Activated gamma-delta T cell treated with Interleukin-2 at 50 U/mL for 16 hours (primary cell): ENCODE measurements around the gene SLC44A2.

Source experiments
- DNase-seq: peaks from one replicate; pipeline ENCODE4 v3.0.0-alpha.2; 2020

The SLC44A2 gene

GRCh38 chr19:10617409-10618121 is 7.8 kb upstream of the SLC44A2 start:
- DNase-seq, result no peak

DNA sequence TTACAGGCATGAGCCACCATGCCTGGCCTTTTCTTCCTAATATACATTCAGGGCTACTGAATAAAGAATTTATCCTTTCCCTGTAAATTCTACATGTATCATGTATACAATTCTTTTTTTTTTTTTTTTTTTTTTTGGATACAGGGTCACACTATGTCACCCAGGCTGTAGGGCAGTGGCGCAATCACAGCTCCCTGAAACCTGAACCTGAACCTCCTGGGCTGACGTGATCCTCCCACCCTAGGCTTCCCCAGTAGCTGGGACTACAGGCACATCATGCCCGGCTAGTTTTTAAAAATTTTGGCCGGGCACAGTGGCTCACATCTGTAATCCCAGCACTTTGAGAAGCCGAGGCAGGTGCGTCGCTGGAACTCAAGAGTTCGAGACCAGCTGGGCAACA is 6.5 kb upstream of the SLC44A2 start:
- no peak for DNase-seq

DNA sequence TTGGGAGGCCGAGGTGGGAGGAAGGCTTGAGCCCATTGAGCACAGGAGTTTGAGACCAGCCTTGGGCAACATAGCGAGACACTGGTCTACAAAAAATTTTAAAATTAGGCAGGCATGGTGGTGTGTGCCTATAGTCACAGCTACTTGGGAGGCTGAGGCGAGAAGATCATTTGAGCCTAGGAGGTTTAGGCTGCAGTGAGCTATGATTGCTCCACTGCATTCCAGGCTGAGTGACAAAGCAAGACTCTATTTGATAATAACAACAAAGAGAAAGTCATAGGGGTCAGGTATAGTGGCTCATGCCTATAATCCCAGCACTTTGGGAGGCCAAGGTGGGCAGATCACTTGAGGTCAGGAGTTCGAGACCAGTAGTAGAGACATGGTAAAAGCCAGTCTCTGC is 4.6 kb upstream of the SLC44A2 start:
- DNase-seq, result no peak

DNA sequence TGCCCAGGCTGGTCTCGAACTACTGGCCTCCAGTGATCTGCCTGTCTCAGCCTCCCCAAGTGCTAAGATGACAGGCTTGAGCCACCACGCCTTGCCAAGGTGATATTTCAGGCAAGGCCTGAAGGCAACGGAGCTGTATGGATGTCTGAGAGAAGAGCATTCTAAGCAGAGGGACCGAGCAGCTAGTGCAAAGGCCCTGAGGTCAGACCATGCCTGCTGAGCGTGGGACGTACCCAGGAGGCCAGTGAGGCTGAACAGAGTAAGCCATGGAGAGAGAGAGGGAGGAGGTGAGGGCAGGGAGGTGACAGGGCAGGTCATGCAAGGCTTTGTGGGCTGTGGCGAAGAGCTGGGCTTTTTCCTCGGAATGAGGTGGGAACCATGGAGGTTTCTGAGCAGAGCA is 3.4 kb upstream of the SLC44A2 start:
- no peak for DNase-seq

GRCh38 chr19:10624585-10624984 is 768 bp upstream of the SLC44A2 start:
- DNase-seq, result peak; percentile 18

DNA sequence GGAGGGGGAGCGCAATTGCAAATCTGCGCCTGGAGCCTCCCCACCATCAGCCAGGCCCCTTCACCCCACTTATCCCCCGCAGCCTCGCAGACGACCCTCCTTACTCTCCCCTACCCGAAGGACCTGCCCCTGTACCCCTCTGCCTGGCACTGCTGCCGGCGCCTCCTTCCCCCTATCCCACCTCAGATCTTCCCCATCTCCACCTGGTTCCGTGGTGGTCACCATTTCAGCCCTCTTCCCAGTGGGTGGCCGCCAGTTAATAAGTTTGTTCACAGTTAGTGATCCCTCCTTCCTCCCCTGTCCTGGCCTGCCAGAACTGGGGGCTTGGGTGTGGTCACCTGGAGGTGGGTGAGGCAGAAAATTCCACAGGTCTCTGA is 397 bp downstream of the SLC44A2 start:
- DNase-seq, result no peak

GRCh38 chr19:10631874-10632273 is 6.5 kb downstream of the SLC44A2 start:
- no peak for DNase-seq

DNA sequence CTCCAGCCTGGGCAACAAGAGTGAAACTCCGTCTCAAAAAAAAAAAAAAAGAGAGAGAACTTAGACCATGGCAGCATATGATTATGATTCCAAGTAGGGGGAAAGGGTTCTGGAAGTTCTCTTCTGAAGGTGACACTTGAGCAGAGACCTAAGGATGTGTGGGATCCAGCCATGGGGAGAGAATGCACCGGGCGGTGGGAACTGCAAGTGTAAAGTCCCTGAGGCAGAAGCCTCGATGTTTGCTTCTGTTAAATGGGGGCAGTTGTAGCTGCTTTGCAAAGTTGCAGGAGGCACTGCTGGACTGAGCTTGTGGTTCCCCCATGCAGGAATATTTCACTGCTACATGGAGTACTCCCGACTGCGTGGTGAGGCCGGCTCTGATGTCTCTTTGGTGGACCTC is 9.1 kb downstream of the SLC44A2 start:
- DNase-seq, result no peak

- DNase-seq, result no peak
Measured at GRCh38 chr19:10634963-10635362, 9.6 kb downstream of the SLC44A2 start.

DNA sequence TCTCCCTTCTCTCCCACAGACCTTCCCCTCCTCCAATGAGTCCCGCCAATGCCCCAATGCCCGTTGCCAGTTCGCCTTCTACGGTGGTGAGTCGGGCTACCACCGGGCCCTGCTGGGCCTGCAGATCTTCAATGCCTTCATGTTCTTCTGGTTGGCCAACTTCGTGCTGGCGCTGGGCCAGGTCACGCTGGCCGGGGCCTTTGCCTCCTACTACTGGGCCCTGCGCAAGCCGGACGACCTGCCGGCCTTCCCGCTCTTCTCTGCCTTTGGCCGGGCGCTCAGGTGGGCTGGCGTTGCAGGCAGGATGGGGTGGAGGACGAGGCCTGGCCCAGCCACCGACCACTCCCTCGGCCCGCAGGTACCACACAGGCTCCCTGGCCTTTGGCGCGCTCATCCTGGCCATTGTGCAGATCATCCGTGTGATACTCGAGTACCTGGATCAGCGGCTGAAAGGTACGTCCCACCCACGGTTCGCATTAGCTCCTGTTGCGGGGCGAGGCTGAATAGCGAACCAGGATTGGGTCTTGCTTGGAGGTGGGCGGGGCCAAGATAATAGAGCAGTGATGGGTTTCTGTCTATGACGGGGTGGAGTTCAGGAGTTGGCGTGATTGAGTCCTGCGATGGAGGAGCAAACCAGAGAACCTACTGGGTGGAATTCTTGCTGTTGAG is 11.1 kb downstream of the SLC44A2 start:
- no peak for DNase-seq

GRCh38 chr19:10637894-10638293 is 12.5 kb downstream of the SLC44A2 start:
- no peak for DNase-seq

GRCh38 chr19:10639836-10640235 is 14.5 kb downstream of the SLC44A2 start:
- DNase-seq, result no peak

- DNase-seq, result no peak
Measured at GRCh38 chr19:10640361-10640760, 15.0 kb downstream of the SLC44A2 start.

GRCh38 chr19:10641248-10641647 is 15.9 kb downstream of the SLC44A2 start:
- no peak for DNase-seq

GRCh38 chr19:10642473-10643171 is 17.3 kb downstream of the SLC44A2 start:
- no peak for DNase-seq

DNA sequence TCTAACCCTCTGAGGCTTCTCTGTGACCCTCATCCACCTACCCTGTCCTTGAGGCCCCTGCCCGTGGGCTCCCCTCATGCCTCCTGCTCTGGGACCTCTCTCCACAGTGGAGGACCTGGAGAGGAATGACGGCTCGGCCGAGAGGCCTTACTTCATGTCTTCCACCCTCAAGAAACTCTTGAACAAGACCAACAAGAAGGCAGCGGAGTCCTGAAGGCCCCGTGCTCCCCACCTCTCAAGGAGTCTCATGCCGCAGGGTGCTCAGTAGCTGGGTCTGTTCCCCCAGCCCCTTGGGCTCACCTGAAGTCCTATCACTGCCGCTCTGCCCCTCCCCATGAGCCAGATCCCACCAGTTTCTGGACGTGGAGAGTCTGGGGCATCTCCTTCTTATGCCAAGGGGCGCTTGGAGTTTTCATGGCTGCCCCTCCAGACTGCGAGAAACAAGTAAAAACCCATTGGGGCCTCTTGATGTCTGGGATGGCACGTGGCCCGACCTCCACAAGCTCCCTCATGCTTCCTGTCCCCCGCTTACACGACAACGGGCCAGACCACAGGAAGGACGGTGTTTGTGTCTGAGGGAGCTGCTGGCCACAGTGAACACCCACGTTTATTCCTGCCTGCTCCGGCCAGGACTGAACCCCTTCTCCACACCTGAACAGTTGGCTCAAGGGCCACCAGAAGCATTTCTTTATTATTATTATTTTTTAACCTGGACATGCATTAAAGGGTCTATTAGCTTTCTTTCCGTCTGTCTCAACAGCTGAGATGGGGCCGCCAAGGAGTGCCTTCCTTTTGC is 18.0 kb downstream of the SLC44A2 start:
- DNase-seq, result no peak

GRCh38 chr19:10643968-10644259 is 18.6 kb downstream of the SLC44A2 start:
- DNase-seq, result no peak

GRCh38 chr19:10644260-10645007 is 19.1 kb downstream of the SLC44A2 start:
- DNase-seq, result peak; percentile 87

GRCh38 chr19:10646456-10647159 is 21.3 kb downstream of the SLC44A2 start:
- no peak for DNase-seq

- DNase-seq, result no peak
Measured at GRCh38 chr19:10648360-10648759, 23.0 kb downstream of the SLC44A2 start.

- no peak for DNase-seq
Measured at GRCh38 chr19:10651851-10652250, 26.5 kb downstream of the SLC44A2 start.

- DNase-seq, result no peak
Measured at GRCh38 chr19:10653482-10653731, 28.1 kb downstream of the SLC44A2 start.
